ENCODE data around the gene KIF13A.

The KIF13A gene

GRCh38 chr6:17945575-17945974 lies 41.9 kb downstream of the KIF13A start:
- peaks cover 0 to 2% of the 10 kb centered on the region in 2 donors for H3K4me1 Mint-ChIP-seq
- DNase-seq (no peak), ATAC-seq (replicated peaks) (no peak)
- H3K27me3 Mint-ChIP-seq: no peaks in the 10 kb centered on the region
- no peaks in the 10 kb centered on the region for H3K36me3 Mint-ChIP-seq
- no peak overlapping the region for H3K4me3 Mint-ChIP-seq
- no peak overlapping the region for H3K27ac Mint-ChIP-seq
- no peaks in the 10 kb centered on the region for H3K9me3 Mint-ChIP-seq

GRCh38 chr6:17945111-17945510 lies 42.3 kb downstream of the KIF13A start:
- DNase-seq: no peak
- no peak overlapping the region for H3K4me3 Mint-ChIP-seq
- H3K9me3 Mint-ChIP-seq: peaks cover 0 to under 1% of the 10 kb centered on the region in 2 donors
- peaks cover 1% of the 10 kb centered on the region in 2 donors for H3K36me3 Mint-ChIP-seq
- H3K27me3 Mint-ChIP-seq: no peaks in the 10 kb centered on the region
- H3K4me1 Mint-ChIP-seq: peaks cover 0 to 2% of the 10 kb centered on the region in 2 donors
- ATAC-seq (replicated peaks): no peak
- H3K27ac Mint-ChIP-seq: no peak overlapping the region

- Mint-ChIP-seq H3K4me1 (peaks cover 0 to 2% of the 10 kb centered on the region in 2 donors), H3K4me3 (no peak overlapping the region), H3K9me3 (peaks cover 0 to 2% of the 10 kb centered on the region in 2 donors), H3K27ac (no peak overlapping the region), H3K27me3 (no peaks in the 10 kb centered on the region), H3K36me3 (peaks cover 3% of the 10 kb centered on the region in 2 donors)
- DNase-seq: no peak
- no peak for ATAC-seq (replicated peaks)
These were observed 46.1 kb downstream of the KIF13A start for GRCh38 chr6:17941318-17941717.

DNA sequence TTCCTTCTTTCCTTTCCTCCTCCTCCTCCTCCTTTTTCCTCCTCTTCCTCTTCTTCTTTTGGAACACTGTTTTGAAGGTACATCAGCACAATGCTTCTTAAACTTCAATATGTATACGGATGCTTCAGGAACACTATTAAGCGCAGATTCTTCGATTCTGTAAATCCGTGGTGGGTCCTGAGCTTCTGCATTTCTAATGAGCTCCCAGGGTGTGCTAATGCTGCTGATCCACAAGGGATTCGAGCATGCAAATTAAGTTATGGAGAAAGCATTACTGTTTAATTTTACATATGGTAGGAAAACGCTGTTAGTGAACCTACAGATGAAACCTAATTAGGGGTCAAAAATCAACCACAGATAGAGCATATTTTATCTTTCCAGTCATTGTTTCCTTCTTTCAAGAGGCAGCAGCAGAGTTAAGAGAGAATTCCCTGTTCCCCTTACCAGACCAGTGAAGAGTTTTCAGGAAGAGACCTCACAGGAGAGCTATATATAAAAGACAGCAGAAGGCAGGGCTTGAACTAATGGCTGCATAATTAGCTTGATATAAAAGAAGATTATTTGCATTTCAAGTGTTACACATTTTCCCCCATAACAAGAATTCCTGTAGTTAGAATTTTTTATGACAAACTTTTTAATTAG lies 47.2 kb downstream of the KIF13A start:
- no peak for DNase-seq
- Mint-ChIP-seq H3K27me3 (no peaks in the 10 kb centered on the region), H3K9me3 (peaks cover 0 to 2% of the 10 kb centered on the region in 2 donors), H3K27ac (no peak overlapping the region), H3K36me3 (peaks cover 3% of the 10 kb centered on the region in 2 donors), H3K4me3 (no peak overlapping the region), H3K4me1 (peaks cover 2 to 10% of the 10 kb centered on the region in 2 donors)
- no peak for ATAC-seq (replicated peaks)

- ATAC-seq (replicated peaks): no peak
- Mint-ChIP-seq H3K27me3 (no peaks in the 10 kb centered on the region), H3K4me3 (no peak overlapping the region), H3K27ac (no peak overlapping the region), H3K36me3 (peaks cover 3% of the 10 kb centered on the region in 2 donors), H3K4me1 (peaks cover 0 to 11% of the 10 kb centered on the region in 2 donors), H3K9me3 (peaks cover 0 to 2% of the 10 kb centered on the region in 2 donors)
- no peak for DNase-seq
These were observed 48.5 kb downstream of the KIF13A start for GRCh38 chr6:17938901-17939300.

- H3K9me3 Mint-ChIP-seq: peaks cover 0 to 2% of the 10 kb centered on the region in 2 donors
- peaks cover 3% of the 10 kb centered on the region in 2 donors for H3K36me3 Mint-ChIP-seq
- no peak for ATAC-seq (replicated peaks)
- peaks cover 2 to 16% of the 10 kb centered on the region in 2 donors for H3K4me1 Mint-ChIP-seq
- no peak overlapping the region for H3K27ac Mint-ChIP-seq
- H3K27me3 Mint-ChIP-seq: no peaks in the 10 kb centered on the region
- no peak overlapping the region for H3K4me3 Mint-ChIP-seq
- DNase-seq: no peak
These were observed 52.0 kb downstream of the KIF13A start for GRCh38 chr6:17935188-17936149.

- no peaks in the 10 kb centered on the region for H3K27me3 Mint-ChIP-seq
- H3K27ac Mint-ChIP-seq: no peak overlapping the region
- DNase-seq: no peak
- no peaks in the 10 kb centered on the region for H3K9me3 Mint-ChIP-seq
- H3K36me3 Mint-ChIP-seq: no peaks in the 10 kb centered on the region
- peaks cover 2 to 16% of the 10 kb centered on the region in 2 donors for H3K4me1 Mint-ChIP-seq
- no peak overlapping the region for H3K4me3 Mint-ChIP-seq
- no peak for ATAC-seq (replicated peaks)
These were observed 53.7 kb downstream of the KIF13A start for GRCh38 chr6:17933716-17934115.

DNA sequence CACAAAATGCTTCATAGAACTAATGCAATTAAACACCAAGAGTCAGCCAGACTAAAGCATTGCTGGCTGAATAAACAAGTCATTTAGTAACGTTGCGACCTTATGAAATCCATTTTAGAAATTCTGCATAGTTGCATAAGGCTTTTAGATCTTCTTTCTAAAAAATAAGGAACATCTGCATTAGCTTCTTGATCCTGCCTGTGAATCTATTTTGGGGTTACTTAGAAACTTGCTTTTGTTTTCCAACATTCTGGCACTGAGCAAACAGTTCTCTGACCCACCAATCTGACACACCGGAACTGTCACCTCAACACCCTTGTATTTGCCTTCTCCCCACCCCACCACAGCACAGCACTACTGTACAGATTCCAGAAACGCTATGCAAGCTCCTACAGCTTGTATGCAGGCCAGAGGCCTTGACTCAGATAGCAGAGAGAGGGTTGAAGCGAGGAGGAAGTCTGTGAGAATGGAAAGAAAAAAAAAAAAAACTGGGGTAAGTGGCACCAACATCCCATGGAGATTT lies 55.0 kb downstream of the KIF13A start:
- Mint-ChIP-seq H3K36me3 (no peaks in the 10 kb centered on the region), H3K27me3 (no peaks in the 10 kb centered on the region), H3K9me3 (no peaks in the 10 kb centered on the region), H3K4me1 (peaks cover 2 to 17% of the 10 kb centered on the region in 2 donors), H3K27ac (no peak overlapping the region), H3K4me3 (no peak overlapping the region)
- ATAC-seq (replicated peaks) (no peak), DNase-seq (no peak)

- Mint-ChIP-seq H3K4me3 (no peak overlapping the region), H3K4me1 (peaks cover 6 to 22% of the 10 kb centered on the region in 2 donors), H3K36me3 (no peaks in the 10 kb centered on the region), H3K9me3 (no peaks in the 10 kb centered on the region), H3K27ac (no peak overlapping the region), H3K27me3 (no peaks in the 10 kb centered on the region)
- ATAC-seq (replicated peaks) (no peak), DNase-seq (no peak)
These were observed 56.2 kb downstream of the KIF13A start for GRCh38 chr6:17931227-17931626.

DNA sequence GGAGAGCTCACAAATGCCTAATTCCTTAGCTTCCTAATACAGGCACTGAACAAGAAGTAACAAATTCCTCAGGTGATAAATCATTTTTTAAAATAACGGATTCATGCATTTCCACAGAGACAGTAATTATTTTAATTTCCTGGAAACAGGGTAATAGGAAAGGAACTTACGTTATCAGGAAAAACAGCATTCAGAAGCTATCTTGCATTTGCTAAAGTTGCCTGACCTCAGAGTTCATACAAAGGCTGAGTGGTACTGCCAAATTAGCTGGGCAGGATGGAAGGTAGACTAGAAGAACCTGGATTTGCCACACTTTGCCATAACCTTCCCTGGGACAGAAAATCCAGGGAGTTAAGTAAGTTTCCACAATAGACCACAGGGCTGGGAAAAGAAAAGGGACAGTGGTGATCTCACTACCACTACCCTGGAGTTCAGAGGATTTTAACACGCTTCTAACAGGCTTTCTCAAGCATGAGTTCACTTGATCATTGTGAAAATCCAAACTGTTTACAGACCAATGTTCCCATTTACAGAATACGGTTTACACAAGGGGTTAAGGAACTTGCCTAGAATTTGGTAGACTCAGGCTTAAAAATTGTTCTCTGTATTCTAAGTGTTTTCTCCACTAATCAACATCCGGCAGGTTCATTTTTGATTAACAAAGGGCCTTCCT lies 57.0 kb downstream of the KIF13A start:
- ATAC-seq (replicated peaks) (no peak), DNase-seq (no peak)
- Mint-ChIP-seq H3K27ac (no peak overlapping the region), H3K9me3 (no peaks in the 10 kb centered on the region), H3K4me3 (no peak overlapping the region), H3K27me3 (no peaks in the 10 kb centered on the region), H3K4me1 (peaks cover 6 to 14% of the 10 kb centered on the region in 2 donors), H3K36me3 (no peaks in the 10 kb centered on the region)

DNA sequence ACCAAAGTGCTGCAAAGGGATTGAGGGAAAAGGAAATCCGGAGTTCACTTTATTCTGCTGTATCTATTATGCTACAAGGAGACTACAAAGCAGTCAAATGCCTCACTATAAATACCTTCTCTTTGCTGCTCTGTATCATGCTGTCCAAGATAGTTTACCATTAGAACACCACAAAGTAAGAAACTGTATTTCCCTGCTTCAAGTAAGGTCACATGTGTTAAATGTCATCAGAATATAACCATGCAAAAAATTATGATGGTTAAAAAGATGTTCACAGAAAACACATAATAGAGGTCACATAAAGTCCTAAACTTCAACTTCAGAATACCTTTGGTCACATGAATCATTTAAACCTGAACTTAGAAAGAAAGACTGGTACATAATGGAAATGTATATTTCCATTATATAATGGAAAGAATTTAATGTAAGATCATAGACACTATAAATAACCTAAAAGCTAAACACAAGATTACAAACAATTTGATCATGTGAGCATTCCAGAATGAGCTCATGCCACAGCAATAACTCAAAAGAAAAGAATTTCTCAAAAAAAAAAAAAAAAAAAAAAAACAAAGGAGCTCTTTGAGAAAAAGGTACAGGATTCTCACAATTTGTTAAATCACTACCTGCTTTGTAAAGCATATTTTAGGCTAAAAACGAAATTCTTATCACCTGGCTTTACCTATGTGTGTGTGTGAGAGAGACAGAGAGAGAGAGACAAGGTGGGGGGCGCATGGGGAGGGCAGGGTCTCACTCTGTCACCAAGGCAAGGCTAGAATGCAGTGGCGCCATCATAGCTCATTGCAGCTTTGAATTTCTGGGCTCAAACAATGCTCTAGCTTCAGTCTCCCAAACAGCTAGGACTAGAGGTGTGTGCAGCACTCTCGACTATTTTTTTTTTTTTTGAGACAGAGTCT lies 58.7 kb downstream of the KIF13A start:
- DNase-seq (no peak), ATAC-seq (replicated peaks) (no peak)
- Mint-ChIP-seq H3K27me3 (no peaks in the 10 kb centered on the region), H3K9me3 (no peaks in the 10 kb centered on the region), H3K27ac (no peak overlapping the region), H3K4me1 (peaks cover 6 to 11% of the 10 kb centered on the region in 2 donors), H3K36me3 (no peaks in the 10 kb centered on the region), H3K4me3 (no peak overlapping the region)

GRCh38 chr6:17927705-17928104 lies 59.7 kb downstream of the KIF13A start:
- Mint-ChIP-seq H3K36me3 (no peaks in the 10 kb centered on the region), H3K27me3 (no peaks in the 10 kb centered on the region), H3K27ac (no peak overlapping the region), H3K4me1 (peaks cover 6 to 11% of the 10 kb centered on the region in 2 donors), H3K4me3 (no peak overlapping the region), H3K9me3 (no peaks in the 10 kb centered on the region)
- DNase-seq: no peak
- no peak for ATAC-seq (replicated peaks)

- Mint-ChIP-seq H3K4me1 (peaks cover 4 to 6% of the 10 kb centered on the region in 2 donors), H3K27me3 (no peaks in the 10 kb centered on the region), H3K27ac (no peak overlapping the region), H3K9me3 (no peaks in the 10 kb centered on the region), H3K36me3 (no peaks in the 10 kb centered on the region), H3K4me3 (no peak overlapping the region)
- no peak for ATAC-seq (replicated peaks)
- DNase-seq: no peak
These were observed 64.0 kb downstream of the KIF13A start for GRCh38 chr6:17923401-17923863.
